Nephron progenitor cell (in vitro differentiated cells): ENCODE data around the gene GPR18.

Experiments
- DNase-seq: peaks from one replicate; pipeline ENCODE4 v3.0.0; 2021
- H3K27ac Mint-ChIP-seq: 2 replicates; pipeline ENCODE4 v1.8.0; 2021; ENCODE audit warnings: mild to moderate bottlenecking, moderate library complexity, mixed read lengths
- H3K27me3 Mint-ChIP-seq: 2 replicates; pipeline ENCODE4 v1.8.0; 2021; ENCODE audit warnings: mild to moderate bottlenecking, low read depth, mixed read lengths; ENCODE audit not compliant: poor library complexity
- H3K36me3 Mint-ChIP-seq: 2 replicates; pipeline ENCODE4 v1.8.0; 2021; ENCODE audit warnings: low read depth, mixed read lengths
- H3K4me1 Mint-ChIP-seq: 2 replicates; pipeline ENCODE4 v1.8.0; 2021; ENCODE audit warnings: mixed read lengths
- H3K4me3 Mint-ChIP-seq: 2 replicates; pipeline ENCODE4 v1.8.0; 2021; ENCODE audit warnings: mild to moderate bottlenecking, moderate library complexity, mixed read lengths
- H3K9me3 Mint-ChIP-seq: 2 replicates; pipeline ENCODE4 v1.8.0; 2021; ENCODE audit warnings: mild to moderate bottlenecking, moderate library complexity, mixed read lengths
- TF ChIP-seq, protein P1 (sequence below): fragments of 200-600 bp; sonication (generic); IDR thresholded peaks from 2 replicates; pipeline ENCODE4 v1.5.0; 2021; ENCODE audit warnings: antibody characterized with exemption

Gene GPR18

DNA sequence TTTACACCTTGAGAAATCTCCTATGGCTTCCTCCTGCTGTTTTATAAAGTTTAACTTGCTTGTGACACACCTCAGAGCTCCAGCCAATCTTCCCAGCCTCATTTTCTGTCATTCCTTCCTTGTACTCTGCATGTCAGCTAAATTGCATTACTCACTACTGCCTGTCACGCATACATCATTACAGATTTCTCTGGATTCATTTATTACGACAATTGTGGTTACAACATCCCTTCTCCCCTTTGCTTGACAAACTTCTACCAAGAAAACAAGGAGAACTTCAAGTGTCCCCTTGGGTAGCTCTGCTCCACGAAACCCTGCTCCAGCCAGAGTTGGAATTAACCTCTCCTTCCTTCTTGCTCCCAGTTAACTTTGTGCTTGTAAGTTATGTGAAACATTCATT is 22.0 kb upstream of the GPR18 start:
- H3K27ac Mint-ChIP-seq, result peak overlapping the region; percentile 9

DNA sequence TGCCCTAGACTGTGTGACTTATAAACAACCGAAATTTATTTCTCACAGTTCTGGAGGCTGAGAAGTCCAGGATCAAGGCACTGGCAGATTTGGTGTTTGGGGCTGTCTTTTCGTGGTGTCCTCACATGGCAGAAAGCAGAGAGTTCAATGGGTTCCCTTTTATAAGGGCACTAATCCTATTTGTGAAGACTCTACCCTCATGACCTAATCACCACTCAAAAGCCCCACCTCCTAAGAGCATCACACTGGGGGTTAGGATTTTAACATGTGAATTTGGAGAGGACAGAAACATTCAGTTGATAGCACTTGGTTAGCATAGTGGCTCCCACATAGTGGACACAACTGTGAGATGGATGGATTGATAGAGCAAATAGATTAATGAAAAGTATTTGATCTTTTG is 21.5 kb upstream of the GPR18 start:
- Mint-ChIP-seq H3K27ac (no peak overlapping the region), H3K9me3 (no peaks in the 10 kb centered on the region), H3K4me1 (peaks cover 13% of the 10 kb centered on the region), H3K27me3 (peaks cover 3% of the 10 kb centered on the region), H3K4me3 (no peak overlapping the region), H3K36me3 (peaks cover 36% of the 10 kb centered on the region)
- no peak for DNase-seq
- TF ChIP-seq, protein P1, sequence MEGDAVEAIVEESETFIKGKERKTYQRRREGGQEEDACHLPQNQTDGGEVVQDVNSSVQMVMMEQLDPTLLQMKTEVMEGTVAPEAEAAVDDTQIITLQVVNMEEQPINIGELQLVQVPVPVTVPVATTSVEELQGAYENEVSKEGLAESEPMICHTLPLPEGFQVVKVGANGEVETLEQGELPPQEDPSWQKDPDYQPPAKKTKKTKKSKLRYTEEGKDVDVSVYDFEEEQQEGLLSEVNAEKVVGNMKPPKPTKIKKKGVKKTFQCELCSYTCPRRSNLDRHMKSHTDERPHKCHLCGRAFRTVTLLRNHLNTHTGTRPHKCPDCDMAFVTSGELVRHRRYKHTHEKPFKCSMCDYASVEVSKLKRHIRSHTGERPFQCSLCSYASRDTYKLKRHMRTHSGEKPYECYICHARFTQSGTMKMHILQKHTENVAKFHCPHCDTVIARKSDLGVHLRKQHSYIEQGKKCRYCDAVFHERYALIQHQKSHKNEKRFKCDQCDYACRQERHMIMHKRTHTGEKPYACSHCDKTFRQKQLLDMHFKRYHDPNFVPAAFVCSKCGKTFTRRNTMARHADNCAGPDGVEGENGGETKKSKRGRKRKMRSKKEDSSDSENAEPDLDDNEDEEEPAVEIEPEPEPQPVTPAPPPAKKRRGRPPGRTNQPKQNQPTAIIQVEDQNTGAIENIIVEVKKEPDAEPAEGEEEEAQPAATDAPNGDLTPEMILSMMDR, result no peak

More for the DNA sequence above, 22.0 kb upstream of the GPR18 start:
- peaks cover 32% of the 10 kb centered on the region for H3K36me3 Mint-ChIP-seq
- H3K27me3 Mint-ChIP-seq, result peaks cover 5% of the 10 kb centered on the region
- no peak overlapping the region for H3K4me3 Mint-ChIP-seq
- H3K4me1 Mint-ChIP-seq, result peaks cover 13% of the 10 kb centered on the region
- H3K9me3 Mint-ChIP-seq, result no peaks in the 10 kb centered on the region
- TF ChIP-seq, protein P1, result no peak
- DNase-seq, result no peak

DNA sequence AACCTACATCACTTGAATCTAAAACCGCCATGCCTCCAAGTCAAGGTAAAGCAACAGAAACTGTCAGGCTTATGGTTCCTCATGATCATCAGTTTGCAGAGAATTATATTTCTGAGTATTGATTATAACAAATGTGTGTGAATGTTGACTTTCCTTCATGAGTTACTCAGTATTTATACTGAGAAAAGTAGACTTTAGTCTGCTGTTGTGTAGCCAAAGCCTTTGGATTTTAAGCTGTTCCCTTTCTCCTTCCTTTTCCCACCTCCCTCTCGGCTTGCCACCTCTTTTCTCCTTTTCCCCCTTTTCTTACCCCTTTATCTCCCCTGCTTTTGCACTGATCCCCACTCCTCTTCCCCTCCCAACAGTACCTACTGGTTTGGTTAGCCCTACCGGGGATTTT is 20.7 kb upstream of the GPR18 start:
- Mint-ChIP-seq H3K36me3 (peaks cover 39% of the 10 kb centered on the region), H3K4me3 (no peak overlapping the region), H3K27me3 (peaks cover 3% of the 10 kb centered on the region), H3K9me3 (no peaks in the 10 kb centered on the region), H3K27ac (no peak overlapping the region), H3K4me1 (peaks cover 13% of the 10 kb centered on the region)
- TF ChIP-seq, protein P1, result no peak
- DNase-seq, result no peak

DNA sequence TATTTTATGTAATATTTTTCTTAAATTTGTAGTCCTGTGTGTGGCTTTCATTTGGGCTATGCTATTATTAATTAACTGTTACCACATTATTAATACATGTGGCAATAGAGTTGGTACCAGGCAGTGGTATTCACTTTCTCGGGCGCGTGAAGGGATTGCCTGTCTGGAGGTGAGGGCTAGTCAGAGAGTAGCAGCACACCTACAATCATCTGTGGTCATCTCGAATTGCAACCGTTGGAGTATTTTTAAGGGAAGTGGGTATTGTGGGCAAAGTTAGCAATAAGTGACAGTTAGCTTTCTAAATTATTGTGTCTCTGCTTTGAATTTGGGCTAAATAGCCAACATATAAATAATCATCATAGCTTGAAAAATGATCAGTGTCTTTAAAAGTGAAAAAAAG is 20.0 kb upstream of the GPR18 start:
- Mint-ChIP-seq H3K27me3 (peaks cover 3% of the 10 kb centered on the region), H3K4me3 (no peak overlapping the region), H3K36me3 (peaks cover 45% of the 10 kb centered on the region), H3K9me3 (no peaks in the 10 kb centered on the region), H3K4me1 (peaks cover 13% of the 10 kb centered on the region), H3K27ac (no peak overlapping the region)
- TF ChIP-seq, protein P1, result no peak
- DNase-seq, result no peak

DNA sequence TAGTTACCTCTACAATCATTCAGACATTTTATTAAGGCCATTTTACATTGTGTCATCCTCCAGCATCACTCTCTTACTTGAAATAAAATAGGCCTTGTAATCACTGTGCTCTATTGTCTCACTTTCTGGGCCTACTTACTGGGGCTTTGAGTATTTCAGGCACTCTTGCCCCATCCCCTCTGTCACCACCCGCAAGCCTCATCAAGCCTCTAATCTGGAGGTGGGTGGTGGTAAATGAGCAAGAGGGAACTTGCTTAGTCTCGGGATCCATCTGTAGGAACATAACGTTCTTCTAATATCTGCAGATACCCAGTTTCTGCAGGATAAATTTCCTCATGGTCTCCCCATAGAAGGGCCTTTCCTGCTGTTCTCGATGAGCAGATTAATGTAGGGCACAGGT is 19.4 kb upstream of the GPR18 start:
- DNase-seq, result no peak
- peaks cover 2% of the 10 kb centered on the region for H3K9me3 Mint-ChIP-seq
- H3K36me3 Mint-ChIP-seq, result peaks cover 51% of the 10 kb centered on the region
- TF ChIP-seq, protein P1, result no peak
- no peak overlapping the region for H3K27ac Mint-ChIP-seq
- peaks cover 3% of the 10 kb centered on the region for H3K27me3 Mint-ChIP-seq
- H3K4me3 Mint-ChIP-seq, result no peak overlapping the region
- peaks cover 13% of the 10 kb centered on the region for H3K4me1 Mint-ChIP-seq

DNA sequence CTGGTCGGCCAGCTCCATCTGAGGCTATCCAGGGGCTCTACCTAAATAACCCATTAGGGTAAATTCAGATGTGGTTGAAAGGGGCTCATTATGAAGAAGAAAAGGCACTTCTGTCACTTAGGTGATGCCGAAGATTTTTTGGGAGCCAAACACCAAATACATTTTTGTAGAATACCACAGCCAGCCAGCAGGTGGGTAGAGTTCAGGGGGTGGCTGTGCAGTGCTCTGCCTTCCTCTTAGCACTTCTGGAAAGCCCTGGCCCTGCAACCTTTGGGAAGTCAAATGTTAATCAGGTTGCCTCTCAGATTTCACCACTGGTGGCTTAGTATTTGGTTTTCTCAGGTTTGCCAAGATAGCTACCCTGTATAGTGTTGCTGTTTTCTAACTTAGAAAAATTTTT is 18.5 kb upstream of the GPR18 start:
- Mint-ChIP-seq H3K27ac (no peak overlapping the region), H3K27me3 (peaks cover 3% of the 10 kb centered on the region), H3K9me3 (peaks cover 9% of the 10 kb centered on the region), H3K4me1 (peaks cover 13% of the 10 kb centered on the region), H3K4me3 (no peak overlapping the region), H3K36me3 (peaks cover 60% of the 10 kb centered on the region)
- TF ChIP-seq, protein P1, result no peak
- DNase-seq, result no peak
